ENCODE results near the gene DNM1.

DNM1 gene

GRCh38 chr9:128253991-128254346 is 50.8 kb downstream of the DNM1 start:
- no peak for DNase-seq (ENCODE audit: insufficient read length, low spot score)
- TF ChIP-seq CTCF (IDR thresholded peaks at IDR 0.05; ENCODE audit: insufficient read depth, missing control alignments): no peak
- FAIRE-seq: no peak

- FAIRE-seq: no peak
- no peak for DNase-seq (ENCODE audit: insufficient read length, low spot score)
- no peak for TF ChIP-seq CTCF (IDR thresholded peaks at IDR 0.05; ENCODE audit: insufficient read depth, missing control alignments)
Observed at GRCh38 chr9:128254362-128254761, 51.2 kb downstream of the DNM1 start.

GRCh38 chr9:128254855-128255759 is 51.9 kb downstream of the DNM1 start:
- peak; percentile 90 for DNase-seq (ENCODE audit: insufficient read length, low spot score)
- TF ChIP-seq CTCF (IDR thresholded peaks at IDR 0.05; ENCODE audit: insufficient read depth, missing control alignments): peak; percentile 66
- FAIRE-seq: no peak

- TF ChIP-seq CTCF (IDR thresholded peaks at IDR 0.05; ENCODE audit: insufficient read depth, missing control alignments): no peak
- DNase-seq (ENCODE audit: insufficient read length, low spot score) (no peak), FAIRE-seq (no peak)
Observed at GRCh38 chr9:128257086-128257825, 54.1 kb downstream of the DNM1 start.

- FAIRE-seq: no peak
- no peak for DNase-seq (ENCODE audit: insufficient read length, low spot score)
- TF ChIP-seq CTCF (IDR thresholded peaks at IDR 0.05; ENCODE audit: insufficient read depth, missing control alignments): no peak
Observed at GRCh38 chr9:128257907-128258306, 54.7 kb downstream of the DNM1 start.

- FAIRE-seq: no peak
- DNase-seq (ENCODE audit: insufficient read length, low spot score): no peak
- TF ChIP-seq CTCF (IDR thresholded peaks at IDR 0.05; ENCODE audit: insufficient read depth, missing control alignments): no peak
Observed at GRCh38 chr9:128258326-128258725, 55.1 kb downstream of the DNM1 start.

GRCh38 chr9:128259156-128259555 is 56.0 kb downstream of the DNM1 start:
- no peak for FAIRE-seq
- DNase-seq (ENCODE audit: insufficient read length, low spot score): no peak

More at GRCh38 chr9:128259156-128259555, 56.0 kb downstream of the DNM1 start:
- no peak for TF ChIP-seq CTCF (IDR thresholded peaks at IDR 0.05; ENCODE audit: insufficient read depth, missing control alignments)

All from D721Med (cell line).